IPS DF 4.7 (cell line): ENCODE results near the gene AGPAT3.

Experiments
- DNase-seq: peaks from one replicate; pipeline ENCODE4 v3.0.0-alpha.2; 2013; ENCODE audit warnings: low spot score; ENCODE audit errors: extremely low read depth

AGPAT3 gene

GRCh38 chr21:43921979-43922945 lies 57.2 kb downstream of the AGPAT3 start:
- no peak for DNase-seq

GRCh38 chr21:43922949-43923348 lies 57.9 kb downstream of the AGPAT3 start:
- DNase-seq = no peak

- no peak for DNase-seq
Observed at GRCh38 chr21:43923391-43923790, 58.4 kb downstream of the AGPAT3 start.

GRCh38 chr21:43924421-43925095 lies 59.5 kb downstream of the AGPAT3 start:
- DNase-seq = no peak

- no peak for DNase-seq
Observed at GRCh38 chr21:43925096-43925481, 60.1 kb downstream of the AGPAT3 start.

GRCh38 chr21:43925609-43926008 lies 60.6 kb downstream of the AGPAT3 start:
- no peak for DNase-seq

GRCh38 chr21:43926196-43926595 lies 61.2 kb downstream of the AGPAT3 start:
- DNase-seq = no peak

GRCh38 chr21:43927591-43928221 lies 62.7 kb downstream of the AGPAT3 start:
- DNase-seq = no peak

- DNase-seq = no peak
Observed at GRCh38 chr21:43928222-43929125, 63.5 kb downstream of the AGPAT3 start.

GRCh38 chr21:43929217-43929971 lies 64.4 kb downstream of the AGPAT3 start:
- no peak for DNase-seq

- no peak for DNase-seq
Observed at GRCh38 chr21:43930074-43930847, 65.2 kb downstream of the AGPAT3 start.

GRCh38 chr21:43930848-43931375 lies 65.9 kb downstream of the AGPAT3 start:
- no peak for DNase-seq

- no peak for DNase-seq
Observed at GRCh38 chr21:43931489-43931888, 66.5 kb downstream of the AGPAT3 start.

GRCh38 chr21:43932005-43932404 lies 67.0 kb downstream of the AGPAT3 start:
- no peak for DNase-seq

- no peak for DNase-seq
Observed at GRCh38 chr21:43933199-43933598, 68.2 kb downstream of the AGPAT3 start.

GRCh38 chr21:43933680-43934079 lies 68.7 kb downstream of the AGPAT3 start:
- DNase-seq = no peak

- no peak for DNase-seq
Observed at GRCh38 chr21:43934116-43934515, 69.1 kb downstream of the AGPAT3 start.

- DNase-seq = no peak
Observed at GRCh38 chr21:43934716-43935705, 70.0 kb downstream of the AGPAT3 start.
